ENCODE results near the gene CDX1. TPM values are rescaled to one million over a fixed set of nuclear protein-coding genes. Genes with fewer than 3 reads are reported as not detected.

The CDX1 gene
- polyA plus RNA-seq, 6 donors from 2014 or later = not detected

- no peak for ATAC-seq (ENCODE audit: low read depth in 2 of 2)
- no peaks in the 10 kb centered on the region for H3K36me3 Mint-ChIP-seq
- peaks cover 25 to 28% (median 27%) of the 10 kb centered on the region in 3 donors for H3K4me1 Mint-ChIP-seq
- peaks cover 0 to 4% (median 4%) of the 10 kb centered on the region in 3 donors for H3K27me3 Mint-ChIP-seq
- H3K27ac Mint-ChIP-seq = peak overlapping the region; percentile 23 to 92 (median 84)
- no peak for DNase-seq
- peak overlapping the region; percentile 91 to 98 (median 96) for H3K4me3 Mint-ChIP-seq
- no peaks in the 10 kb centered on the region for H3K9me3 Mint-ChIP-seq
Measured at GRCh38 chr5:150156027-150156368, 10.6 kb upstream of the CDX1 start.

DNA sequence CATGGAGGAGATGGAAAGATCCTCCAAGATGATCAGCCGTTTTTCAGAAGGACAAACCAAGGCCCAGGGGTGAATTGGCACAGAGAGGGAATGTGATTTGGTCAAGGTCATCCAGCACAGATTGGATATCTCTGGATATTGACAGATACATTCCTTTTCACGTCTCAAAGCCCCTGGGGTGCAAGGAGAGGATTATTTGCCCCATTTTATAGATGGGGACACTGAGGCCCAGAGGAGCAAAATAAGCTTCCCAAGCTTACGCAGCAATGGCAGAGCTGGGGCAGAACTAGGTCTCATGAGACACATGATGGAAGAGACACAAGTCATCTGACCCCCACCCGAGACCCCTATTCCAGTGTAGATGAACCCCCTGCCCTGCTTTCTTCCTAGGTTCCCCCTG lies 10.0 kb upstream of the CDX1 start:
- Mint-ChIP-seq H3K27me3 (peaks cover 0 to 6% (median 4%) of the 10 kb centered on the region in 3 donors), H3K4me1 (peaks cover 27 to 30% (median 27%) of the 10 kb centered on the region in 3 donors), H3K9me3 (no peaks in the 10 kb centered on the region), H3K27ac (peak overlapping the region in 2 of 6 donors; percentile 87 to 92), H3K36me3 (no peaks in the 10 kb centered on the region), H3K4me3 (peak overlapping the region in 7 of 8 donors; percentile 91 to 98 (median 96))
- DNase-seq (no peak), ATAC-seq (ENCODE audit: low read depth in 2 of 2) (no peak)

- no peaks in the 10 kb centered on the region for H3K9me3 Mint-ChIP-seq
- peak overlapping the region in 2 of 6 donors; percentile 66 to 89 for H3K27ac Mint-ChIP-seq
- no peak for ATAC-seq (ENCODE audit: low read depth in 2 of 2)
- H3K4me3 Mint-ChIP-seq = peak overlapping the region; percentile 27 to 98 (median 86)
- DNase-seq = no peak
- H3K4me1 Mint-ChIP-seq = peaks cover 27 to 32% (median 29%) of the 10 kb centered on the region in 3 donors
- no peaks in the 10 kb centered on the region for H3K36me3 Mint-ChIP-seq
- H3K27me3 Mint-ChIP-seq = peaks cover 0 to 9% (median 4%) of the 10 kb centered on the region in 3 donors
Measured at GRCh38 chr5:150157168-150157567, 9.4 kb upstream of the CDX1 start.

- H3K4me3 Mint-ChIP-seq = peak overlapping the region in 1 of 8 donors; percentile 30
- no peak overlapping the region for H3K27ac Mint-ChIP-seq
- no peaks in the 10 kb centered on the region for H3K9me3 Mint-ChIP-seq
- H3K4me1 Mint-ChIP-seq = peaks cover 27 to 32% (median 29%) of the 10 kb centered on the region in 3 donors
- peaks cover 0 to 9% (median 4%) of the 10 kb centered on the region in 3 donors for H3K27me3 Mint-ChIP-seq
- no peak for ATAC-seq (ENCODE audit: low read depth in 2 of 2)
- H3K36me3 Mint-ChIP-seq = no peaks in the 10 kb centered on the region
- DNase-seq = no peak
Measured at GRCh38 chr5:150158170-150158949, 8.2 kb upstream of the CDX1 start.

GRCh38 chr5:150159031-150159430 lies 7.5 kb upstream of the CDX1 start:
- Mint-ChIP-seq H3K4me1 (peaks cover 23 to 27% (median 27%) of the 10 kb centered on the region in 3 donors), H3K4me3 (no peak overlapping the region), H3K9me3 (no peaks in the 10 kb centered on the region), H3K36me3 (no peaks in the 10 kb centered on the region), H3K27ac (no peak overlapping the region), H3K27me3 (peaks cover 3 to 9% (median 4%) of the 10 kb centered on the region in 3 donors)
- ATAC-seq (ENCODE audit: low read depth in 2 of 2) (no peak), DNase-seq (no peak)

GRCh38 chr5:150159741-150160179 lies 6.8 kb upstream of the CDX1 start:
- peaks cover 8 to 12% (median 10%) of the 10 kb centered on the region in 3 donors for H3K27me3 Mint-ChIP-seq
- H3K9me3 Mint-ChIP-seq = no peaks in the 10 kb centered on the region
- no peak for ATAC-seq (ENCODE audit: low read depth in 2 of 2)
- no peaks in the 10 kb centered on the region for H3K36me3 Mint-ChIP-seq
- no peak for DNase-seq
- peak overlapping the region in 2 of 8 donors; percentile 22 to 33 for H3K4me3 Mint-ChIP-seq
- H3K4me1 Mint-ChIP-seq = peaks cover 17 to 22% (median 22%) of the 10 kb centered on the region in 3 donors
- H3K27ac Mint-ChIP-seq = peak overlapping the region in 2 of 6 donors; percentile 76 to 79

- Mint-ChIP-seq H3K27ac (peak overlapping the region in 2 of 6 donors; percentile 57 to 60), H3K4me3 (no peak overlapping the region), H3K9me3 (no peaks in the 10 kb centered on the region), H3K4me1 (peaks cover 10 to 18% (median 15%) of the 10 kb centered on the region in 3 donors), H3K36me3 (no peaks in the 10 kb centered on the region), H3K27me3 (peaks cover 16 to 19% (median 18%) of the 10 kb centered on the region in 3 donors)
- ATAC-seq (ENCODE audit: low read depth in 2 of 2) (no peak), DNase-seq (no peak)
Measured at GRCh38 chr5:150160448-150161081, 6.0 kb upstream of the CDX1 start.

DNA sequence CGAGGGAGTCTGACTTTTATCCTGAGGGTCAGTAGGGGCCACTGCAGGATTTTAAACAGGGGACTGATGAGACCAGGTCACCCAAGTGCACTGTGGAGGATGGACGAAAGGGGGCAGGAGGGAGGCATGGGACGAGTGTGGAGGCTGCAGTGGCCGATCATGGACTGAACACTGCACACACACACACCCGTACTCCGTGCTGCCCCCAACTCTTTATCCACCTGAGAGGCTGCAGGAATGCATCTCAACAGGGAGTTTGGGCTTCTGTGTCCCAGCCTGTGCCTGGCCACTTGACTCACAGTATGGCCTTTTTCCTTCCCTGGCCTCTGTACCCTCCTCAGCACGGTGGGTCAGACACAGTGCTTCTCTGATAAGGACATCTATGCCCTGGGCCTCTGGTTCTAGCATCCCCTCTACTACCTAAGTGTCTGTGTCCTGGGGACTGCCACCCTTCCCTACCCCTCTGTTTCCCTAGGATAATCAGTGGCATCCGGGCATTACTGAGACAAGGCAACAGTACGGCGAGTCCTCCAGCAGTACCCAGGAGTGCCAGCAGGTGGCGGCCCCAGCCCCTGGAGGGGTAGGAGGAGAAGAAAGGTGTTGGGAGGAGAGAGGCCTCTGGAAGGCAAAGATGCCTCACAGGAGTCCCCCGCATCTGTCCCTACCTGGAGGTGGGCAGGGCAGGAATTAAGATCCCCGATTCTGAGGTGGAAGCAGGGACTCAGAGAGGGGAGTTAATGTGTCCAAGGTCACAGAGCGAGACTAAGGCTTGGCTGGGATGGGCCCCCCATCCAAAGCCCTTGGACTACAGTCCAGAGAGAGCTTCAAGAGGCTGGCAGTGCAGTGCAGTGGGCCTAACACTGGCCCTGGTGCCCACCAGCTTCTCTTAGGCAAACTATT lies 5.1 kb upstream of the CDX1 start:
- H3K4me1 Mint-ChIP-seq = peaks cover under 1 to 8% (median 6%) of the 10 kb centered on the region in 3 donors
- no peaks in the 10 kb centered on the region for H3K9me3 Mint-ChIP-seq
- ATAC-seq (ENCODE audit: low read depth in 2 of 2) (peak; percentile 65 to 77), DNase-seq (peak; percentile 50)
- H3K36me3 Mint-ChIP-seq = no peaks in the 10 kb centered on the region
- H3K4me3 Mint-ChIP-seq = peak overlapping the region in 2 of 8 donors; percentile 26 to 68
- peaks cover 20 to 24% (median 23%) of the 10 kb centered on the region in 3 donors for H3K27me3 Mint-ChIP-seq
- peak overlapping the region in 1 of 6 donors; percentile 59 for H3K27ac Mint-ChIP-seq

- no peak for DNase-seq
- Mint-ChIP-seq H3K27ac (no peak overlapping the region), H3K27me3 (peaks cover 20 to 24% (median 21%) of the 10 kb centered on the region in 3 donors), H3K9me3 (no peaks in the 10 kb centered on the region), H3K4me1 (peaks cover 0 to 8% (median 4%) of the 10 kb centered on the region in 3 donors), H3K4me3 (no peak overlapping the region), H3K36me3 (no peaks in the 10 kb centered on the region)
- ATAC-seq (ENCODE audit: low read depth in 2 of 2) = no peak
Measured at GRCh38 chr5:150162142-150162513, 4.5 kb upstream of the CDX1 start.

DNA sequence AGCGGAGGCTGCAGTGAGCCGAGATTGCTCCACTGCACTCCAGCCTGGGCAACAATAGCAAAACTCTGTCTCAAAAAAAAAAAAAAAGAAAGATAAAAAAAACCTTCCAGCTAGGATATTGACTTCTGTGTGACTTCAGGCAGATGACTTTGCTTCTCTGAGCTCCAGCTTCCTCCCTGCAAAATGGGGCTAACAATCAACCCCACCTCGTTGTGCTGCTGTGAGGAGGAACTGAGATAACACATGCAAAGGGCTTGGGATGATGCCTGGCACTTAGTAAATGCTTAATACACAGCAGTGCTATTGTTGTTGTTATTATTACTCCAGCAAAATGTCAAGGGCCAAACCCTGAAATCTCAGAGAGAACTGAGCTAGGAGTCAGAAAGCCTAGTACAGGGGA lies 3.5 kb upstream of the CDX1 start:
- Mint-ChIP-seq H3K27ac (no peak overlapping the region), H3K27me3 (peaks cover 27 to 30% (median 29%) of the 10 kb centered on the region in 3 donors), H3K4me1 (peaks cover 5 to 11% (median 8%) of the 10 kb centered on the region in 3 donors), H3K36me3 (no peaks in the 10 kb centered on the region), H3K4me3 (no peak overlapping the region), H3K9me3 (no peaks in the 10 kb centered on the region)
- ATAC-seq (ENCODE audit: low read depth in 2 of 2) (no peak), DNase-seq (no peak)

DNA sequence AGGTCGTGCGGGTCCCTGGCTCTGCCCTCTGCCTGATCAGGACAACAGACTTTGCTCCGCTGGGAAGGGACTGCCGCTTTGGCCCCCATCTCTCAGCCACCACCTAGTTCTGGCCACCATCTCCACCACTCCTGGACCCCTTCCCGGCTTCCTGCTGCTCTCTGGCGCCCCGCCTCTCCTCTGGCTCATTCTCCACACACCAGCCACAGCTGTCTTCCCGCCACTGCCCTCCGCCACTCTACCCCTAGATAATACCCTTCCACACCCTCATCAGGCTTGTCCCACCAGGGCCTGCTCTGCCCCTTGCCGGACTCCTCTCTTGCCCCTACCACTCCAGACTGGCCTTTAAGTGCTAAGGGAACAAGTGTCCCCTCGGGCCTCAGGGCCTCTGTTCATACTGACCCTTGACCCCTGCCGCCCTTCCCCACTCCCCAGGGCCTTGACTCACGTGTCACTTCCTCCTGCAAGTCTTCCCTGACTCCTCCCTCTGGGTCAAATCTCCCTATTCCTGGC lies 3.0 kb upstream of the CDX1 start:
- peaks cover 5 to 11% (median 8%) of the 10 kb centered on the region in 3 donors for H3K4me1 Mint-ChIP-seq
- H3K4me3 Mint-ChIP-seq = no peak overlapping the region
- no peak overlapping the region for H3K27ac Mint-ChIP-seq
- ATAC-seq (ENCODE audit: low read depth in 2 of 2) (no peak), DNase-seq (no peak)
- peaks cover 0 to 2% (median 0%) of the 10 kb centered on the region in 7 donors for H3K9me3 Mint-ChIP-seq
- H3K27me3 Mint-ChIP-seq = peaks cover 33 to 35% (median 34%) of the 10 kb centered on the region in 3 donors
- H3K36me3 Mint-ChIP-seq = no peaks in the 10 kb centered on the region

DNA sequence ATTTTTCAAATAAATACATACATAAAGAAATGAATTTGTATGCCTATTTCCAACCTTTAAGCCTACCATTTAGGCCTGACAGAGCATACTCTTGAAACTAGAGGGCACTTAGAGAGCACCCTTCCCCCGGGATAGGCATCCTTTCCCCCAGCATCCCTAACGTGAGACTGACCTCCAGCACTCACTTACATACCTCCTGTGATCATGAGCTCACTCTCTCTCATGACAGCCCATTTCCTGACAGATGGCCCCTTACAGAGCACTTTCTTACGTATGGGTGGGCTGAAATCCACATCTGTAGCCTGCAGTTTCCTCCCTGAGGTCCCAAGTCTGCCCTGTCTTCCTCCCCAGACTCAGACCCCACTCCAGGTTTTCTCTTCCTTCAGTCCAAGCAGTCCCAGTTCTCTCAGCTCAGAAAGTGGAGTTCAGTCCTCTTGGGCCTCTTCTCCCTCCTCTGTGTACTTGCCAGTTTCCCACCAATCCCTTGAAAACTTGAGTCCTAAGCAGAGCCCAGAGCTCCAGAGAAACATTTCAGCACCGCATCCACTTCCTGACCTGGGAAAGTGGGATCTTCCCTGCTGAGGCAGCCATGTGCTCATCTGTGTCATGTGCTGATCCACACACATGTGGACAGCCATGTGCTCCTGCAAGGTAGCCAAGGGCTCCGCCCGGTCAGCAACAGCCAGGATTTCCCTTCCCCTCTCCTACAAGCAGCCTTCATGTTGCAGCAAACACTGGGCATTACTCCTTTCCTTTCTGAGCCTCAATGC lies 2.2 kb upstream of the CDX1 start:
- Mint-ChIP-seq H3K4me3 (peak overlapping the region in 1 of 8 donors; percentile 70), H3K4me1 (peaks cover 5 to 11% (median 8%) of the 10 kb centered on the region in 3 donors), H3K9me3 (peaks cover 0 to 2% (median 0%) of the 10 kb centered on the region in 7 donors), H3K27ac (peak overlapping the region in 2 of 6 donors; percentile 54 to 76), H3K36me3 (no peaks in the 10 kb centered on the region), H3K27me3 (peaks cover 40 to 41% (median 41%) of the 10 kb centered on the region in 3 donors)
- ATAC-seq (ENCODE audit: low read depth in 2 of 2) (no peak), DNase-seq (no peak)
